Upper lobe of right lung (tissue), 1 donor: Measurements from ENCODE around the gene OR10T2. TPM values are rescaled to one million over a fixed set of nuclear protein-coding genes. Genes with fewer than 3 reads are reported as not detected.

Source experiments
- ATAC-seq: fragments of 200-7000 bp; cut with Tn5 transposase; one replicate; pipeline ENCODE4 v1.9.1; 2020; ENCODE audit warnings: mild to moderate bottlenecking, moderate library complexity
- DNase-seq: peaks from one replicate; pipeline ENCODE4 v3.0.0-alpha.2; 2020
- H3K27ac ChIP-seq: fragments of 200-600 bp; one replicate; pipeline ENCODE4 v1.8.0; 2022
- H3K27me3 ChIP-seq: fragments of 200-600 bp; one replicate; pipeline ENCODE4 v1.8.0; 2022; ENCODE audit warnings: mild to moderate bottlenecking
- H3K36me3 ChIP-seq: fragments of 200-600 bp; one replicate; pipeline ENCODE4 v1.8.0; 2022
- H3K4me1 ChIP-seq: fragments of 200-600 bp; one replicate; pipeline ENCODE4 v1.8.0; 2022
- H3K4me3 ChIP-seq: fragments of 200-600 bp; one replicate; pipeline ENCODE4 v1.8.0; 2022; ENCODE audit warnings: mild to moderate bottlenecking
- H3K9me3 ChIP-seq: fragments of 200-600 bp; one replicate; pipeline ENCODE4 v1.8.0; 2022
- intact Hi-C: fragments of 100-400 bp; cut with DNase I; formaldehyde crosslinking; loops from one replicate; pipeline ENCODE4 v1.11.0; 2022
- total RNA-seq: library from RNA; stranded (reverse); fragmentation: NEBNext Ultra II Directional; extraction: Animal tissue kit (Norgen Biotek cat#: 25700); gene quantifications from one replicate; pipeline ENCODE4 v1.2.1, GENCODE V29; 2021
- TF ChIP-seq, protein P1 (sequence below): fragments of 200-600 bp; IDR thresholded peaks from one replicate; pipeline ENCODE4 v1.8.0; 2022; ENCODE audit warnings: antibody characterized with exemption
- donor health status: DM: no; HTN: yes; CAD: no; lungs with severe emphysema.

The OR10T2 gene
- total RNA-seq, 1 donor from 2014 or later: not detected

- DNase-seq (no peak), ATAC-seq (no peak)
- H3K9me3 ChIP-seq: peaks cover 4% of the 10 kb centered on the region
- no peaks in the 10 kb centered on the region for H3K36me3 ChIP-seq
- intact Hi-C loops: no loop called here
- no peak overlapping the region for H3K27ac ChIP-seq
- H3K4me1 ChIP-seq: no peaks in the 10 kb centered on the region
- TF ChIP-seq, protein P1, sequence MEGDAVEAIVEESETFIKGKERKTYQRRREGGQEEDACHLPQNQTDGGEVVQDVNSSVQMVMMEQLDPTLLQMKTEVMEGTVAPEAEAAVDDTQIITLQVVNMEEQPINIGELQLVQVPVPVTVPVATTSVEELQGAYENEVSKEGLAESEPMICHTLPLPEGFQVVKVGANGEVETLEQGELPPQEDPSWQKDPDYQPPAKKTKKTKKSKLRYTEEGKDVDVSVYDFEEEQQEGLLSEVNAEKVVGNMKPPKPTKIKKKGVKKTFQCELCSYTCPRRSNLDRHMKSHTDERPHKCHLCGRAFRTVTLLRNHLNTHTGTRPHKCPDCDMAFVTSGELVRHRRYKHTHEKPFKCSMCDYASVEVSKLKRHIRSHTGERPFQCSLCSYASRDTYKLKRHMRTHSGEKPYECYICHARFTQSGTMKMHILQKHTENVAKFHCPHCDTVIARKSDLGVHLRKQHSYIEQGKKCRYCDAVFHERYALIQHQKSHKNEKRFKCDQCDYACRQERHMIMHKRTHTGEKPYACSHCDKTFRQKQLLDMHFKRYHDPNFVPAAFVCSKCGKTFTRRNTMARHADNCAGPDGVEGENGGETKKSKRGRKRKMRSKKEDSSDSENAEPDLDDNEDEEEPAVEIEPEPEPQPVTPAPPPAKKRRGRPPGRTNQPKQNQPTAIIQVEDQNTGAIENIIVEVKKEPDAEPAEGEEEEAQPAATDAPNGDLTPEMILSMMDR: no peak
- H3K4me3 ChIP-seq: no peak overlapping the region
- H3K27me3 ChIP-seq: peaks cover 4% of the 10 kb centered on the region
These were observed 27.9 kb downstream of the OR10T2 start for GRCh38 chr1:158371188-158371953.

GRCh38 chr1:158366783-158367182 lies 32.5 kb downstream of the OR10T2 start:
- H3K36me3 ChIP-seq: no peaks in the 10 kb centered on the region
- TF ChIP-seq, protein P1: no peak

GRCh38 chr1:158362941-158363340 lies 36.3 kb downstream of the OR10T2 start:
- DNase-seq (no peak), ATAC-seq (no peak)
- no peaks in the 10 kb centered on the region for H3K9me3 ChIP-seq
- TF ChIP-seq, protein P1: no peak
- no peaks in the 10 kb centered on the region for H3K27me3 ChIP-seq
- H3K4me1 ChIP-seq: no peaks in the 10 kb centered on the region
- H3K36me3 ChIP-seq: no peaks in the 10 kb centered on the region
- no peak overlapping the region for H3K27ac ChIP-seq
- H3K4me3 ChIP-seq: no peak overlapping the region
- intact Hi-C loops: no loop called here

More at GRCh38 chr1:158366783-158367182, 32.5 kb downstream of the OR10T2 start:
- Histone ChIP-seq H3K4me3 (no peak overlapping the region), H3K4me1 (no peaks in the 10 kb centered on the region), H3K27ac (no peak overlapping the region), H3K27me3 (peaks cover 4% of the 10 kb centered on the region), H3K9me3 (no peaks in the 10 kb centered on the region)
- ATAC-seq: no peak
- DNase-seq: no peak
- intact Hi-C loops: no loop called here

DNA sequence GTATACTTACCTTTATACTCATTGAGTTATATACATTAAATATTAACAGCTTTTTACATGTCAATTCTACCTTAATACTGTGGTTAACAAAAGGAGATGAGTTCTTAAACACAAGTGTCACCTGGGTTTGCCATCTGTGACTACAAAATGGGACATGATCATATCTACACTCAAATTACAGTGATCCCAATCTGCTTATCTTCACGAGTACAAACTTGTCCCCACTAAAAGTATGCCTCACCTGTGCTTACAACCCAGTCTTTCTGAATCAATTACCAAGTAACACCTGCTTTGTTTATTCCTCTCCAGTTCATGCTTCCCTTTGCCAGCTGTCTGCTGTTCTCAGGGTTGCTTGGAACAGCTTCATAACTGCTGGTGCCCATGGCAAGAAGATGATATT lies 36.8 kb downstream of the OR10T2 start:
- Histone ChIP-seq H3K4me1 (no peaks in the 10 kb centered on the region), H3K36me3 (no peaks in the 10 kb centered on the region), H3K27me3 (no peaks in the 10 kb centered on the region), H3K9me3 (no peaks in the 10 kb centered on the region), H3K27ac (no peak overlapping the region), H3K4me3 (no peak overlapping the region)
- intact Hi-C loops: no loop called here
- no peak for DNase-seq
- no peak for ATAC-seq
- TF ChIP-seq, protein P1: no peak

GRCh38 chr1:158357441-158357840 lies 41.8 kb downstream of the OR10T2 start:
- ATAC-seq (no peak), DNase-seq (no peak)
- H3K36me3 ChIP-seq: no peaks in the 10 kb centered on the region
- no peak overlapping the region for H3K4me3 ChIP-seq
- H3K27me3 ChIP-seq: no peaks in the 10 kb centered on the region
- H3K27ac ChIP-seq: no peak overlapping the region
- H3K4me1 ChIP-seq: no peaks in the 10 kb centered on the region
- TF ChIP-seq, protein P1: no peak
- no peaks in the 10 kb centered on the region for H3K9me3 ChIP-seq
- intact Hi-C loops: no loop called here

GRCh38 chr1:158356616-158357015 lies 42.6 kb downstream of the OR10T2 start:
- Histone ChIP-seq H3K36me3 (no peaks in the 10 kb centered on the region), H3K9me3 (no peaks in the 10 kb centered on the region), H3K4me3 (no peak overlapping the region), H3K27me3 (no peaks in the 10 kb centered on the region), H3K4me1 (no peaks in the 10 kb centered on the region), H3K27ac (no peak overlapping the region)
- intact Hi-C loops: no loop called here
- no peak for ATAC-seq
- DNase-seq: no peak
- TF ChIP-seq, protein P1: no peak
